ENCODE results near the gene KLHL29.

DNA sequence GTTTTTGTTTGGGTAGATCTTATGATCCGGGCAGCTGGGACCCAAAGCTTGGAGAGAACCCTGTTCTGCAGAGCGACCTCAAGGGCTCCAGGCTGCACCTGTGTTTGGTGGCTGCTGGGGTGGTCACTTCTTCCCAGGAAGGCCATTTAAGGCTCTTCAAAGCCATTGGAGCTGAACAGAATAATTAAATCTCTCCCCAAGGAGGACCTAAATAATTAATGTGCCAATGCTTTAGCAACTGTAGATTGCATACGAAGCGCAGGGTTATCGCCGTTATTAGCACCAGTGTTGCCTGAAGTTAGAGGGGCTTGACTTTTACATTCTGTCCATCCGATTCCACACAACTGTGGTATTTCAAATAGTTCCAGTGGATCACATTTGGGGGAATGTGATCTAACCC lies 290.5 kb downstream of the KLHL29 start:
- TF ChIP-seq, protein P1, sequence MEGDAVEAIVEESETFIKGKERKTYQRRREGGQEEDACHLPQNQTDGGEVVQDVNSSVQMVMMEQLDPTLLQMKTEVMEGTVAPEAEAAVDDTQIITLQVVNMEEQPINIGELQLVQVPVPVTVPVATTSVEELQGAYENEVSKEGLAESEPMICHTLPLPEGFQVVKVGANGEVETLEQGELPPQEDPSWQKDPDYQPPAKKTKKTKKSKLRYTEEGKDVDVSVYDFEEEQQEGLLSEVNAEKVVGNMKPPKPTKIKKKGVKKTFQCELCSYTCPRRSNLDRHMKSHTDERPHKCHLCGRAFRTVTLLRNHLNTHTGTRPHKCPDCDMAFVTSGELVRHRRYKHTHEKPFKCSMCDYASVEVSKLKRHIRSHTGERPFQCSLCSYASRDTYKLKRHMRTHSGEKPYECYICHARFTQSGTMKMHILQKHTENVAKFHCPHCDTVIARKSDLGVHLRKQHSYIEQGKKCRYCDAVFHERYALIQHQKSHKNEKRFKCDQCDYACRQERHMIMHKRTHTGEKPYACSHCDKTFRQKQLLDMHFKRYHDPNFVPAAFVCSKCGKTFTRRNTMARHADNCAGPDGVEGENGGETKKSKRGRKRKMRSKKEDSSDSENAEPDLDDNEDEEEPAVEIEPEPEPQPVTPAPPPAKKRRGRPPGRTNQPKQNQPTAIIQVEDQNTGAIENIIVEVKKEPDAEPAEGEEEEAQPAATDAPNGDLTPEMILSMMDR (IDR thresholded peaks at IDR 0.05; ENCODE audit: low read depth, low read length, poor library complexity, severe bottlenecking): no peak
- no peak for TF ChIP-seq EZH2phosphoT487 (IDR thresholded peaks at IDR 0.05; ENCODE audit: borderline replicate concordance, low read length)
